ENCODE data around the gene CAPN1.
"Not testable (repeated sequence)": the region's sequence is repeated elsewhere in the genome, so short reads cannot be mapped to it uniquely, and the experiment has no call there.

Gene CAPN1

GRCh38 chr11:65181569-65182257, at the start of gene CAPN1:
CAPN1 (plus strand) TSS chr11:65181928; CDS start chr11:65182702, 774 bp downstream.
- DNase-seq (ENCODE audit: low read depth): peak; percentile 70

- no peak for DNase-seq (ENCODE audit: low read depth)
Observed at GRCh38 chr11:65132238-65132987, 49.3 kb upstream of the CAPN1 start.

GRCh38 chr11:65132988-65133700, 48.6 kb upstream of the CAPN1 start:
- DNase-seq (ENCODE audit: low read depth): no peak

GRCh38 chr11:65133724-65134123, 48.0 kb upstream of the CAPN1 start:
- DNase-seq (ENCODE audit: low read depth): peak; percentile 62

GRCh38 chr11:65134240-65134951, 47.3 kb upstream of the CAPN1 start, which contains the start of gene SYVN1:
SYVN1 (minus strand) TSS chr11:65134519; CDS start chr11:65133601, 918 bp downstream.
- DNase-seq (ENCODE audit: low read depth): peak; percentile 91

GRCh38 chr11:65134952-65135632, 46.6 kb upstream of the CAPN1 start:
- DNase-seq (ENCODE audit: low read depth): peak; percentile 93

GRCh38 chr11:65135633-65136145, 46.0 kb upstream of the CAPN1 start:
- no peak for DNase-seq (ENCODE audit: low read depth)

GRCh38 chr11:65136515-65137096, 45.1 kb upstream of the CAPN1 start:
- no peak for DNase-seq (ENCODE audit: low read depth)

GRCh38 chr11:65141896-65142494, 39.7 kb upstream of the CAPN1 start:
- DNase-seq (ENCODE audit: low read depth): no peak

- DNase-seq (ENCODE audit: low read depth): no peak
Observed at GRCh38 chr11:65147352-65148075, 34.2 kb upstream of the CAPN1 start.

- DNase-seq (ENCODE audit: low read depth): no peak
Observed at GRCh38 chr11:65148657-65149056, 33.1 kb upstream of the CAPN1 start.

- DNase-seq (ENCODE audit: low read depth): not testable (repeated sequence)
Observed at GRCh38 chr11:65150131-65150508, 31.6 kb upstream of the CAPN1 start.

- DNase-seq (ENCODE audit: low read depth): peak; percentile 60
Observed at GRCh38 chr11:65150509-65151299, 31.0 kb upstream of the CAPN1 start.

GRCh38 chr11:65151331-65151899, 30.3 kb upstream of the CAPN1 start:
- no peak for DNase-seq (ENCODE audit: low read depth)

GRCh38 chr11:65152122-65152521, 29.6 kb upstream of the CAPN1 start:
- no peak for DNase-seq (ENCODE audit: low read depth)

- no peak for DNase-seq (ENCODE audit: low read depth)
Observed at GRCh38 chr11:65156256-65156655, 25.5 kb upstream of the CAPN1 start.

- DNase-seq (ENCODE audit: low read depth): no peak
Observed at GRCh38 chr11:65156926-65157325, 24.8 kb upstream of the CAPN1 start.

GRCh38 chr11:65157336-65157735, 24.4 kb upstream of the CAPN1 start:
- no peak for DNase-seq (ENCODE audit: low read depth)

- DNase-seq (ENCODE audit: low read depth): no peak
Observed at GRCh38 chr11:65159012-65159411, 22.7 kb upstream of the CAPN1 start.
